ENCODE data around the gene EYS. TPM values are rescaled to one million over a fixed set of nuclear protein-coding genes. Genes with fewer than 3 reads are reported as not detected.

The EYS gene
- total and polyA plus RNA-seq, 8 donors: 0.03 to 0.25 (median 0.13) TPM

GRCh38 chr6:63883597-63883996, 1823.4 kb downstream of the EYS start:
- Histone ChIP-seq H3K4me3 (no peak overlapping the region), H3K27me3 (no peaks in the 10 kb centered on the region), H3K36me3 (no peaks in the 10 kb centered on the region), H3K9me3 (no peaks in the 10 kb centered on the region), H3K27ac (no peak overlapping the region), H3K4me1 (no peaks in the 10 kb centered on the region)
- 72 to 86% methylated on average over 6 of the region's 6 CpGs for WGBS, 2 donors
- intact Hi-C loops (cut with DNase I): no loop called here
- ATAC-seq (no peak), DNase-seq (no peak), FAIRE-seq (no peak)
- TF ChIP-seq CTCF (IDR thresholded peaks at IDR 0.05): no peak

DNA sequence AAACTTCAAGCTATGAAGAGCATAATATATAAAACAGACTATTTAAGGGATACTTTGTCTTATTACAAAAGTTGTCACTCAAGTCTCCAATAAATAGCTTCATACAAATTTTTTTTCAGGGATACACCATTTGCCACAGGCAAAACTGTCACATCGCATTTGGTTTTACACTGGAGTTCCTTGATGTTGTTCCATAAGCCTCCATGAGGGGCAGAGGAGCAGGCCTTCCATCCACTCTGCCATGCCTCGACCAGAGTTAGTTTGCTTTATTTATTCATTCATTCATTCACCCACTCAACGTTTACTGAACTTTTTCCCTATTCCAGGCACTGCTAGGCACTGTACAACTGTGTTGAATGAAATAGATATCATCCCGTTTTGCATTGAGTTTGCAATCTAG, 1824.8 kb downstream of the EYS start:
- Histone ChIP-seq H3K9me3 (no peaks in the 10 kb centered on the region), H3K4me1 (no peaks in the 10 kb centered on the region), H3K27ac (no peak overlapping the region), H3K36me3 (no peaks in the 10 kb centered on the region), H3K4me3 (no peak overlapping the region), H3K27me3 (no peaks in the 10 kb centered on the region)
- DNase-seq (no peak), FAIRE-seq (no peak), ATAC-seq (no peak)
- intact Hi-C loops (cut with DNase I): no loop called here
- no peak for TF ChIP-seq CTCF (IDR thresholded peaks at IDR 0.05)
- 41 to 42% methylated on average over 4 of the region's 4 CpGs for WGBS, 2 donors

DNA sequence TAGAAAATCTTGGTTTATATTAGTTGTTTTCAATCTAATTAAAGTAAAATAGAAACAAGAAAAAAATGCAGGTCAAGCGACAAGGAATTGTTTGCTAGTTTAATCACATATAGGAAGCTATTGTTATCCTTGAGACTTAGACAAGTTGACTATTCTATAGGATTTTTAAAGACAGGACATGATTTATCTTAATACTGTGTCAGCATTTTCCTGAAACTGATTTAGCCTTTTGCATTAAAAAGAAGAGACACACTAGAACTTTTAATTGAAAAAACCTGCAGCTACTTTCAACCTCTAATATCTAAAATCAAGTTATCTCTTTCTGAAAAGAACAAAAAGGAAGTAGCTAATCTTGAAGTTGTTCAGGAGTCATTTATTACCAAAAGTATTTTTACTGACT, 1825.2 kb downstream of the EYS start:
- intact Hi-C loops (cut with DNase I): no loop called here
- no peaks in the 10 kb centered on the region for H3K9me3 ChIP-seq
- WGBS, 2 donors: 68 to 71% methylated on average over 1 of the region's 1 CpG
- DNase-seq (no peak), FAIRE-seq (no peak), ATAC-seq (no peak)
- H3K27ac ChIP-seq: no peak overlapping the region
- H3K27me3 ChIP-seq: no peaks in the 10 kb centered on the region
- TF ChIP-seq CTCF (IDR thresholded peaks at IDR 0.05): no peak
- H3K36me3 ChIP-seq: no peaks in the 10 kb centered on the region
- H3K4me1 ChIP-seq: no peaks in the 10 kb centered on the region
- H3K4me3 ChIP-seq: no peak overlapping the region

GRCh38 chr6:63872233-63872632, 1834.8 kb downstream of the EYS start:
- Histone ChIP-seq H3K4me3 (no peak overlapping the region), H3K27me3 (no peaks in the 10 kb centered on the region), H3K36me3 (no peaks in the 10 kb centered on the region), H3K4me1 (no peaks in the 10 kb centered on the region), H3K9me3 (no peaks in the 10 kb centered on the region), H3K27ac (no peak overlapping the region)
- 72 to 88% methylated on average over 4 of the region's 4 CpGs for WGBS, 2 donors
- ATAC-seq: no peak
- FAIRE-seq: no peak
- intact Hi-C loops (cut with DNase I): no loop called here
- DNase-seq: no peak
- TF ChIP-seq CTCF (IDR thresholded peaks at IDR 0.05): no peak

GRCh38 chr6:63868351-63868750, 1838.7 kb downstream of the EYS start:
- TF ChIP-seq CTCF (IDR thresholded peaks at IDR 0.05): no peak
- 69 to 80% methylated on average over 3 of the region's 3 CpGs for WGBS, 2 donors
- FAIRE-seq: no peak

More at GRCh38 chr6:63868351-63868750, 1838.7 kb downstream of the EYS start:
- H3K4me1 ChIP-seq: no peaks in the 10 kb centered on the region
- DNase-seq (no peak), ATAC-seq (no peak)
- intact Hi-C loops (cut with DNase I): no loop called here
- no peak overlapping the region for H3K4me3 ChIP-seq
- H3K27ac ChIP-seq: no peak overlapping the region
- H3K36me3 ChIP-seq: no peaks in the 10 kb centered on the region
- H3K9me3 ChIP-seq: no peaks in the 10 kb centered on the region
- no peaks in the 10 kb centered on the region for H3K27me3 ChIP-seq
